CD4-positive, alpha-beta T cell treated with Interleukin-6 for 4 hours (primary cell): Measurements from ENCODE around the gene PPP1CA.

Source experiments
- DNase-seq: peaks from one replicate; pipeline ENCODE4 v3.0.0-alpha.2; 2020; ENCODE audit warnings: mixed read lengths

The PPP1CA gene

DNA sequence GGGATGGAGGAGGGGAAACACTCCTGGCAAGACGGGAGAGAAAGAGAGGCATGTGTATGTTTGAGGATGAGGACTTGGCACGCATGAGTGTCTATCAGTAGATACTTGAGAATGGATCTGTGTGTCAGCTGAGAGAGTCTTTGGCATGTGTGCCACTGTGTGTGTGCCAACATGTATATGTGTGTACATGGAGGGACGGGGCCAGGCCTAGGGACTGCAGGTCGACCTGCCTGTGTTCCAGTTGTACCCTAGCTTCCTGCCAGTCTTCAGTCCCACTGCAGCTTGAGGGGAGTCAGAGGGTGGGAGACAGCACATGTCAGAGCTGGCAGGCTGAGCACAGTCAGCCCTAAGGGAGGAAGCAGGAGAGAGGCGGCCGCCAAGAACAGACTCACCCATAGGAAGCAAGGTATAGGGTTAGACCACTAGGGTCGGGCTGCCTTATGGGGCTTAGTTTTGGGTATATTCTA is 33.9 kb downstream of the PPP1CA start:
- DNase-seq: no peak

DNA sequence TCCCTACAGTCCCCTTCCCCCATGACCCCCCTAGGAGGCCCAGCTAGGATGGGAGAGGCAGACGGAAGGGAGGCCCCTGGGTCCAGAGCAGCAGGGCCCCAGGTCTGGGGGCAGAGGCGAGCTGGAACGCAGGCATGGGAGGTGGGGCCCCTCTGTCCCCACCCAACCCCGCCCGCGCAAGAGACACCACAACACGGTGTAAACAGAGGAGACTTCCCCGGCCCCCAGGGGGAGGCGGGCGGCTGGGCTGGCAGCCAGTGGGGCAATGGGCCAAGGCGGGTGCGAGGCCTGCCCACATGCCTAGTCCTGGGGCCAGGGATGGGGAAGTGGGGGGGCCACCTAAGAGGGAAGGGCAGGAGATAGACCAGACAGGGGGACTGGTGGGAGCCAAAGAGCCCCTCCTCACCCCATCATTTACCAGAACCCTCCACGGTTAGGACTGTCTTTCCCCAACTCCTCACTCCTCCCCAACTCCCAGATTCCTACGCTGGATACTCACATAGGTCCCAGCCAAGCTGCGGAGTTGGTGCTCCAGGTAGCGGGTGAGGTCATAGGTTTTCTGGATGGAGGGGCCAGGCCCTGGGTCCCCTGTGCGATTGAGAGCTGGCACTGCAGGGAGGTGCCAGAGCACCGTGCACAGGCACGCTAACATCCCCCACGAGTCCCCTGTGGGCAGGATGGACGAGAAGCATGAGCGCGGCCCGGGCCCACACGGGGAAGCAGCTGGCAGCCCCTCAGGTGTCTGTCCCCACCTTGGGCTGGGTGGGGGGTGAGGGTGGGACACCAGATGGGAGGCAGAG is 34.5 kb downstream of the PPP1CA start:
- DNase-seq: no peak

DNA sequence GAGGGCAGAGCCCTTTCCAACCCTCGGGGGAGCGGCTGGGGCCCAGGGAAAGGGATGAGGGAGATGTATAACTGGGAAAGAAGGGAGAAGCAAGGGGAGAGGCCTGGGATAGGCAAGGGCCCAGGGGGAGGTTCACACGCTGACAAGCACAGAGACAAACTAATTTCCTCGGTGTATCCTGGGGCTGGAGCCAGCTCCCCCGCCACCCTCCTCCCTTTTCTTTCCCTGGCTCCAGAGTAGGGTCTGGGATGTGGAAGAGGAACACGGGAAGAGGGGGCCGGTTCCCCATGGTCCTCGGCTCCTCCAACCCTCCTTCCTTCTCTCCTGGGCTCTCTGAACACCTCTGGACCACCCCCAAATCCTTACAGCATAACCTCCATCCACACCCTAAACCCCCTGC is 35.1 kb downstream of the PPP1CA start:
- no peak for DNase-seq

DNA sequence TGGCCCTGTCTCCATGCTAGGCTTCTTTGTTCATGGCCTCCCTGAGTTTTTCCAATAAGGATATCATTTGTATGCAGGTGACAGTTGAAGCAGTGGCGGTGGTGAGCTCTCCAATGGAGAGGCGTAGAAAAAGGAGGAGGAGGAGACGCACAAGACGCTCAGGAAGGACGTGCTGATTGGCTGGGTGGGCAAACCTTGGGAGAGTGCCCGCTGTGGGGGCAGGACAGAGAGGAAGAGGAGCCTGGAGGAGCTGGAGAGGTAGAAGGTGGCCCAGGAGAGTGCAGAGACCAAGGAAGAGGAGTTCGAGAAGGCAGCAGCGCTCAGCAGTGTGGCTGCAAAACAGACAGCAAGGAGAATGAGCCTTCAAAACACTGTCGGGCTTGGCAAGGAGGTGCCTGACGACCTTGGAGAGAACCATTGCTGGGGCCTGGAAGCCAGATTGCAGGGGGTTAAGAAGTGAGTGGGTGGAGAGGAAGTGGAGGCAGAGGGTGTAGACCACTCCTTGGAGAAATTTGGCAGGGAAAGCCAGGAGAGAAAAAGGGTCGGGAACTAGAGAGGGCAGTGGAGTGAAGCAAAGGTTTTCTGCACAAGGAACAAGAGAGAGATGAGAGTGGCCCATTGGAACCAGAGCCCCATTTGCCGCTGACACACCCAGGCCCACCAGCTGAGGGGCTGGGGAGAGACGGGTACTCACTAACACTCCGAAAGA is 35.8 kb downstream of the PPP1CA start:
- DNase-seq: no peak

DNA sequence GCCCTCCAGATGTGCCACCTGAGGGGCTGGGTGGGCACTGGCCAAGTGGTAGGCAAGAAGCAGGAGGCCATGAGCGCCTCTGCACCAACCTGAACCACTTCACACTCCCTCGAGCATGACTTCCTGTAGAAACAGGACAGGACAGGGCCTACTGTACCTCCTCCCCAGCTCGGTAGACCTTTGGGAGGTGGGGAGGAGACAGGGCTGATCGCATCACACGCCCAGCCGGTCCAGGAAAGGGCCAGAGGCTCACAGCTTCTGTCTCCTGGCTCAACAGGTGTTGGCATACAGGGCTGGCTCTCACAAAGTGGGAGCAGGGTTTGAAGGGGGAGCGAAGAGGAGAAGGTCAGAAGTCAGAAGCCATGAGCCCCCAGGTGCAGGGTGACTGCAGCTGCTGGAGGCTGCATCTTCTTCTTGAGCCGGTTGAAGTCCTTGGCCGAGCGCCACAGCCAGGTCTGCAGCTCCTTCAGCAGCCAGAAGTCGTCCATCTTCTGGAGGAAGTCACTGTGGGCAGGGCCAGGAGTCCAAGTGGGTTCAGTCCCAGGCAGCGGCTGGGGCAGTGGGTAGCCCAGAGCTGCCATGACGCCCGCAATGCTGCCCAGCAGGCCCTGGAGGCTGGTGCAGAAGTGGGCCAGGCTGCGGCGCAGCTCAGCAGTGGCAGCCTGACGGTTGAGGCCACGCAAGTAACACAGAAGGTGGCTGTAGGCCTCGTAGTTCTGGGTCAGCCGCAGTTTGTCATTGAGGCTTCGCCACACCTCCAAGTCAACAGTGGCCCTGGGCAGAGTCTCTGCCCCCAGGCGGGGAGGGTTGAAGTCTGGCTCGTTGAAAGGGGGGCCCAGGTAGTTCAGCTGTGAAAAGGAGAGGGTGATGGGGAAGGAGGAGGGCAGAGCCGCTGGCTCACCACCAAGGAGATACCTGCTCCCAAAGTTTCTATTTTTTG is 36.6 kb downstream of the PPP1CA start:
- no peak for DNase-seq

DNA sequence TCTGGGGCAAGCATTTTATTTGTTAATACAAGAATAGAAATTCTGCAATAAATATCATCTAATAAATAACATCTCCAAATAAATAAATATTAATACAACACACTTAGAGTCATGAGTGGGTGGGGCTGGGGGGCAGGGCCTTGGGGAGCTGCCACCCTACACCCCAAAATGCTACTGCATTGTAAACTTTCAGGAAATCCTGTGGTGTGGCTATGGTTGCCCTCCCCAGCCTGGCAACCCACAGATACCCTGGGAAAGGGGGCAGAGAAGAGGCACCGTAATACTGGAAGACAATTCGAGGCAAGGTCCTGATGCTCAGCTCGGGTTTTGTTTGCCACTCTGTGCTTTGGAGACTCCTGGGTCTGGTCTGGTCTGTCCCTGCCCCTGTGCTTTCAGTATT is 37.5 kb downstream of the PPP1CA start:
- no peak for DNase-seq

DNA sequence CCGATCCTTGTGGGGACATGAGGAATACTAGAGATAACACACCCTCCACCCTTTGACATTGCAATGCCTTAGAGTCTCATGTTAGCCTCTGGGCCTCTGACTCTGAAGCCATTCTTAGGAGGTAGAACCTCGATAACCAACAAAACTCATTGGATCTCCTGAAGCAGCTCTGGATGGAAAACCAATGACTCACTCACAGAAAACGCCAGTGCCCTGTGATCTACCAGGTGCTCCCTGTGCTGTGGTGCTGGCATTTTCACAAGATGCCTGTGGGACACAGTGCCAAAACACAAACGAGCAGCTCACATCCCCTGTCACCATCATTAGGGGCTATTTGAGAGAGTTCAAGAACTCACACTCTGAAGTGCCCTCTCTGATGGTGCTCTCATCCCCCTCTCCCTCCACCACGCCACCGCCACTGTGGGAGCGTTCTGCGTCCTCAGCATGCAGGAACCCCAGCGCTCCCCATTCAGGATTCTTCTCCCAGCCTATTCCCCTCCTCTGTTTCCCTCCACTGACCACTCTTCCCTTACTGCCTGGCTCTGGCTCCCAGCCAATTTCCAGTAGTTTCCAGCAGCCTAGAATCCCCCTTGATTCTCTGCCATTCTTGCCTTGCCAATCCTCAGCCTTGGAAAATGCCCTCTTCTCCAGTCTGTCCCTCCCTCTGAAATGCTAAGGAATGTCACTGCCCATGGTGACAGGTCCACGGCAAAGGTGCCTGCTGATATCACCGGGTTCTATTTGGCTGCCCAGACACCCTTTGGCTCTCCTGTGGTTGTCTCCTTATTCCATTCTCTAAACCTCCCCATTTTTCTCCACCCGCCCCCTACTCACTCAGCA is 43.6 kb downstream of the PPP1CA start:
- no peak for DNase-seq

DNA sequence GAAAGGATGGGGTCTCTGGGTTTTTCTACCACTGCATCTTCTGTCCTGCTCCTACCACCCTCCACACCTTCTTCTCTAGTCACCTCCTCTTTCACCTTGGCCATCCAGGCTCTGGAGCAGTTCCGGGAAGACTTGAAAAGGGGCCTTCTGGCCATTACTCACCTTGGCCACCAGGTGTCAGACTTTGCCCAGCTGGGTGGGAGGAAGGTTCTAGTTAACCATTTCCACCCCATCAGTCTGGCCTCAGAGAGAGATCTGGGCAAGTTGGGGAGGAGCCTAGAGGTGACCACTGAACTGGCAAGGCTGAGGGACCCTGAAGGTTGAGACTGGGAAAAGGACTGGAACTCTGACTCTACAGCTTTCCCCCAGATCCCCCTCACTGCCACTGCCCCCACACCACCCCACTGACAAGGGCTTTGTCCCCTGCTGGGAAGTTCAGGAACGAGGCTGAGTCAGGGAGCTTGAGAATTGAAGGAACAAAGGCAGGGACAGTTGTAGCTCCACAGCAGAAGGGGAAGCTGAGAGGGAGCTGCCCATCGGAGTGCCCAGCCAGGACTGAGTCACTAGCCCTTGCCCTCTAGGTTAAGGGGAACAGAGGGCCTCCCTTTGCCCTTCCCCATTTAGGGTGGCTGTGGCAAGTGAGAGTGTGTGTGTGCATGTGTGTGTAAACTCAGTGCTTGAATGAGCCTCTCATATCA is 44.6 kb downstream of the PPP1CA start:
- peak; percentile 72 for DNase-seq

DNA sequence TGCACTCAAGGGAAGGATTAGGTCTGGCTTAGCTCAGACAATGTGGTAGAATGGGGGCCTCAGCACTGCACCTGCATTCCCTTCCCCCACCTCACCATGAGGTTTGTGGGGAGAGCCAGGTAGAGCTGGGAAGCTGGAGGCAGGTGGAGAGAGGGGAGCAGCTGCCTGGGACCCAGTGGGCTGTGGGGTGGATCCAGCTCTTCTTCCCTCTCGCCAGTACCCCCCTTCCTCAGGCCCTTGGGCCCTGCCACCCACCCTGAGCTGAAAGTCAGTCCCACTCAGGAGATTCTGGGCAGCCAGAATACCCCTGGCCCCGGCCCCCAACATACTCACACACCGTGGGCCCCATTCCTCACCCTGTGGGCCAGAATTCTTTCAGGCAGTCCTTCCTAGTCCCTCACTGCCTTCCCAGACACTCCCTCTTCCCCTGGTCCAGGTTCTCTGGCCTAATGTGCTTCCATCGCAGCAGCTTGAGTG is 45.2 kb downstream of the PPP1CA start:
- DNase-seq: no peak

DNA sequence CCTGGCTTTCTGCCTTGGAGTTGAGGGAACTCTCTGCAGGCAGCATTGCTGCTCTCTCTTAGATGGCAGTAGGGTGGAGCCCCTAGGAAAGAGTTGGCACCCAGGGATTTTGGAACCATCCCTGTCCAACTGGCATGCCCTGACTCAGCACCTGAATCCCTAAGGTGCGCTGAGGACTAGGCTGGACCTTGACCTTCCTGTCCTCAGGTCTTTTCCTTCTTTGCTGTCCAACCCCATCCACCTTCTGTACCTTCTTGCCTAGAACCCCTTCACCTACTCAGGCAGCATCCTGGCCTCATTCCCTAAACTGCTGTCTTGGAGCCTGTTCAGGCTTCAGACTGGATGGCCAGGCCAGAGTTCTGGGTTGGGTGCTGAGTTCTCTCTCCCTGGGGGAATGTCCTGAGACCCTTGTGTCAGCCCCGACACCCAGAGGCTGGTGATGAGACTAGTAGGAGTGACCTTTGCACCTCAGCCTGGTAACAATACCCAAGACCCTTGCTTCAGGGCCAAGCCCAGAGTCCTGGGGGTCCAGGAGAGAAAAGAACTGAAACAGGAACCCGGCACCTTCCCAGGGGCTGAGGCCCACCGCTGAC is 45.8 kb downstream of the PPP1CA start:
- DNase-seq: no peak

DNA sequence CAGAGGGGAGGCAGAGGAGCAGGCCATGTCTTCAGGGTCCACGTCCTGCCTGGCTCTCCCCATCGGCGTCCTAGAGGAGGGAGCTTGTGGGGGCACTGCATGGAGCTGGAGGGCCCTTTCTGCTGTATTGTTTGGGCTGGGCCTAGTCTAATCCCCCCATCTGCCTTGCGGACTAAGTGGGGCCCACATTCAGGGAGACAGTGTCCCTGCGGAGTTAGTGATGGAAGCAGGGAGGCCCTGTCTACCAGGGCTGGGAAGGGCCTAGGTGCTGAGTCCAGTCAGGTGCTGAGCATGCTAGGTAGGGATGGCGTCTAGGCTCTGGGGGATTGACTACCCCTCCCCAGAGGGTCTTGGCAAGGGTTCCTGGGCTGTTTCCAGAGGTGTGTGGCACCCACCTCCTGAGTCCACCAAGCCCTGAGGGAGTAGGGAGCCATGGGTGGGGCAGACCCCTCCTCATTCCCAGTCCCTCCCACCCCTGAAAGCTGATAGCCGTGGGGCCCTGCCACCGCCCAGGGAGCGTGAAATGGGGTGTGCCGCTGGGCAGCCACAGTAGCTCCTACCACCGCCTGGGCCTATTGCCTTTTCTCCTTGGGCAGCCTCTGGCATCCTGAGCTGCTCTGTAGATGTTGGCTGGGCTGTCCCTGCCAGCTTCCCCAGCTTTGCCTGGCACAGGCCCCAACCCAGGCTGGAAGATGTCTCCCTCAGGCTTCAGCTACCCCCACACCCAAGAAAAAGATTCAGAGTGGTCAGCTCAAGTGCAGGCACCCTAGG is 46.5 kb downstream of the PPP1CA start:
- no peak for DNase-seq

DNA sequence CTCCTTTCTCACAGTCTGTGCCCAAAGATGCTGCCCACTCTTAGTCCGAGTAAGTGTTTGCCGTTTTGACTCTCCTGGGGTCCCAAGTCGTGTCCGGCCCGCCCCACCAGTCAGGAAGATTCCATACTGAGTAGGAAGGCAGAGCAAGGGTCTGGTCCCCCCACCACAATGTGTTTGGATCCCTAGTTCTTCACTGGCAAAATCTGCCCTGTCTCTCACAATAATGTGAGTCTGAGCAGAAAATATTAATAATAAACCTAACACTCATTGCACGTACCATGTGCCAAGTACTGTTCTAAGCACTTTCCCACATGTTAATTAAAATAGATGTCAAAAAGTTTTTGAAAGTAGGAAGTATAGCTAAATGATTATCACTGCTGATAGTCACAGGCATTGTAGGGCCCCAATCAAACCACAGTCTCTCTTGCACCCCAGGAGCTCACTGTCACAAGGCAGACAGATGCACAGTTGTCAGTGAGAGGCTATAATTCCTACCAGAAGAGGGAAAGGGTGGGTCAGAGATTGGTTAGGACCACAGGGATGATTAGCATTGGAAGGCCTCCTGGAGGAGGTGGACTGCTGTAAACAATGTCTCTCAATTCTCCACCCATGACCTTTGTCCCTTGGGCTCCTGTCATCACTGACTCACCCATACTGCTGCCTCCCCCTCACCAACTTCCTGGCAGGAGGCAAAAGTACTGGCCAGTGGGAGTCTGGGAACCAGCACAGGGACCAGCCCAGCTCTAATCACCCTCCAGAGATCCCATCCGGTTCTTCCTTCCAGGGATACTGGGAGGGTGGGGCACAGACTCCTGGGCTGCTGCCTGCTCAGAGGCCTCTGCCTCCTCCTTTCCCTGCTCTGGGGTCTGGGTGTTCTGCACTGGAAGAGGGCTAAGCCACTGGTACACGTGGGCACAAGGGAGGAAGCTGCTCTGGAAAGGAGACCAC is 47.3 kb downstream of the PPP1CA start:
- DNase-seq: peak; percentile 35

DNA sequence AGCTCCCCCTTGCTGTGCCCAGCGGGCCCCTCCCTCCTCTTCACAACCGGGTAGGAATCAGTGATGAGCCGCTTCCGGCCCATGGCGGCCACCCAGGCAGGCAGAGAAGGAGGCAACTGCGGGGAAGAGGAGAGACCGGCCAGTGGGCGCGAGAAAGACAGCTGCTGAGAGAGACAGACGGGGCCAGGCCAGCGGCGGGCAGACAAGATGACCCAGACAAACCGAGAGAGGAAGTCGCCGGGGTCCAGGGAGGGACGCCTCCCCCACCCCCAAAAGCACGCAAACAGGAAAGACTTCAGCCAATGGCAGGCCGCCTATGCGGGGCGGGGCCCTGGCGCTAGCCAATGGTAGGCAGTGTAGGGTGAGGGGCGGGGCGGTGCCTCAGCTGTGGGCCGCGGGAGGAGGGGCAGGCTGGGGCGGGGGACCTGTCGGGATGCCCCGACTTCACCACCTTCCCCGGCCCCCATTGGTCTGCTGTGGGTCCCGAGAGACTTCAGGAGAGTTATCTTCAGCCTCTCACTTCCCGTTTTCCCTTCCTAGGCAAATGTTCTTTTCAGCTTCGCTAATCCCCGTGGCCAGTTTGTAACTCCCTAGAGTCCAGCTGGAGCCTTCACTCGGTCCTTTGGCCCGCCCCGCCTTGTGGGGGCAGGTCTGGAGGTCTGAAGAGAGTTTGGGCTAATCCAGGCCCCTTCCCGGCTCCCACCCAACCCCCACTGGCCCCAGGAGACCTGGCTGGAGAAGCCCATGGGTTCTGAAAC is 48.2 kb downstream of the PPP1CA start, which contains the start of gene POLD4:
Gene POLD4, minus strand, starts transcription at position 230 of the 758 bp plus-strand sequence. Its CDS starts 147 bp downstream, at position 83.
- peak; percentile 99 for DNase-seq

DNA sequence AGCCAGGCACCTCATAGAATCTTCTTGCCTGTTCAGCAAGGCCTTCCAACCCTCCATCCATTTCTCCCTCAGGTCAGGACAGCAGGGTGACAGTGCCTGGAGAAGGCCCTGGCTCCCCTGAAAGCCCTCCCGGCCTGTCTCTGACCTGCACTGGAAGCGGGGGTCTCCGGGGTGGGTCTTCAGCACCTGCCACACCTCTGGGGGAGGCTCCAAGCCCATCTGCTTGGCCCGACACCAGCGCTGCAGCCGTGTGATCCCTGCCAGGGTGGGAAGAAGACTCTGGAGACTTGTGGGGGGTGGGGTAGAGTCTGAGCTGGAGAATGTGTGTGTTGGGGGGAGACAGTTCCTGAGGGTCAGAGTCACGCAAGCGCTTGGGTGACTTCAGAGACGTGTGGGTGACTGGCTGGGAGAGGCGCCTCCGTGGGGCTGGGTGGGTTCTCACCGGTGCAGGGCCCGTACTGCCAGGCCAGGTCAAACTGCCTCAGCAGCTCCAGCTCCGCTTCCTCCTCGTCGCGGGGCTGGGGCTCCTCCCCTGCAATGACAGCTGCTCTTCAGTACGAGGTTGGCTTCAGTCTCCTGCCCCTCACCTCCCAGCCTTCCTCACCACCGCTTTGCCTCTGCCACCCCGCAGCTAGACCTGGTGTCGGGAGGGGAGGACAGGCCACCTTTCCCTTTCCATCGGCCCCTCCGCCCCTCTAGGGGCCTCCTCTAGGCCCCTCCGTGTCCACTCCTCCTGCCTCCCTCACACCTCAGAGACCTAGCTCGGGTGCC is 48.9 kb downstream of the PPP1CA start:
- DNase-seq: peak; percentile 77

DNA sequence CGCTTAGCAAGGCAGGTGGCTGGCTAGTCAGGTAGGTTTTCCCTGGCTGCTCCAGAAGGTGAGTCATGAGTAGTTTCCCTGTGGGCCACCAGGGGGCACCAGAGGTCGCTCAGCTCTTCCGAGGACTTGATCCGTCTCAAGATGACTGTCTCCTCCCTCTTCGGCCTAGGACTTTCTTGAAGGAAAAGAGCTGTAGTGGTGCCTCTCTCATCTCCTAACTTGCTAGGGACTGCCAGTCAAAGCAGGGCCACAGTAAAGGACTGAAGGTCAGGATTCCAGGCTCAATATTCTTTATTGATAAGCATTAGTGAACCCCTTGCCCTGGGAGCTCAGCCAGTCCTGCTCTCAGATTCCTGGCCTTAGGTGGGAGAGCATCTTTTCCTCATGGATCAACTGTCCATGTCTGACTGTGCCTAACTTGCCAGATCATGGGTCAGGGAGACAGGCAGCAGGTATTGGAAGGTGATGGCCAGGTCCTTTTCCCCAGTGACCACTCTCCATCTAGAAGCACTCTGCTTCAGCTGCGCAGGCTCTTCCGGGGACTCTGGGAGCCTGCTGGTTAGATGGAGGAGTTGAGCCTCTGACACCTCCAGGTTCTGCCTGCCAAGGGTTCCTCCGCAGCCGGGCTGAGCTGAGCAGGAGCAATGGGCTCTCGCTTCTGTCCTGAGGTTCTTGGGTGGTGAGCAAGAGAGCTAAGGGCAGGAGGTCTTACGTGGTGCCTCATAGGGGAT is 50.2 kb downstream of the PPP1CA start:
- peak; percentile 83 for DNase-seq

DNA sequence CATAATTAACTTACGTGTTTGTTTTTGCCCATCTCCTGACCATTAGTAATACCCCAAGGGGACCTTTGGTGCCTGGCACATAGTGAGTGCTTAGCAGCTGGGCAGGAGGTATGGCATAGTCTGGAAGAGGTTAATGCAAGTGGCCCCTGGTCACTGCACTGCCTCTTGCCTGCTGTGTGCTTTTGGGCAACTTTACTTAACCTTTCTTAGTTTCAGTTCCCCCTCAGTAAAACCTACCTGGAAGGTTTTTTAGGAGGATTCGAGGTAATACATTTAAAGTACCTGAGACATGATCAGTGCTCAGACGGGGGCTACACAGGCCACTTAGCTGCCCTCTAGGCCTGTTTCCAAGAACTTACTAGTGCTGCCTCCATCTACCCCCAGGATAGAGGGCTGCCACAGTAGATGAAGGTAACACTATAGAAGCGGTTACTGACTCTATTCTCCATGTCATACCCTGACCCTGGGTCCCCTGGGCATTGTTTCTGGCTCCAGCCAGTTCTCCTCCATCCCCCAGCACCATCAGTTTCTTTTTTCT is 51.7 kb downstream of the PPP1CA start:
- DNase-seq: no peak
